Activated CD4-positive, alpha-beta T cell treated with anti-CD3 and anti-CD28 coated beads, Interleukin-2, amount 10 ng/mL, durations not matched to agents 24 days and 14 days (primary cell): ENCODE data around the gene HNRNPUL2. TPM values are rescaled to one million over a fixed set of nuclear protein-coding genes. Genes with fewer than 3 reads are reported as not detected.
A peak's percentile ranks its signal among the peaks of the same experiment; 100 is the strongest.

Experiments used
- DNase-seq: peaks from one replicate; pipeline ENCODE4 v3.0.0; 2022
- H3K27ac Mint-ChIP-seq: one replicate; pipeline ENCODE4 v1.8.0; 2022; ENCODE audit warnings: mild to moderate bottlenecking, mixed read lengths
- H3K27me3 Mint-ChIP-seq: one replicate; pipeline ENCODE4 v1.8.0; 2022; ENCODE audit warnings: mixed read lengths
- H3K36me3 Mint-ChIP-seq: one replicate; pipeline ENCODE4 v1.8.0; 2022; ENCODE audit warnings: low read depth, mild to moderate bottlenecking, mixed read lengths
- H3K4me1 Mint-ChIP-seq: one replicate; pipeline ENCODE4 v1.8.0; 2021; ENCODE audit warnings: mixed read lengths
- H3K4me3 Mint-ChIP-seq: one replicate; pipeline ENCODE4 v1.8.0; 2022; ENCODE audit warnings: mild to moderate bottlenecking, moderate library complexity, mixed read lengths
- H3K9me3 Mint-ChIP-seq: one replicate; pipeline ENCODE4 v1.8.0; 2021; ENCODE audit warnings: mixed read lengths
- intact Hi-C: fragments of 100-400 bp; cut with micrococcal nuclease; formaldehyde crosslinking; loops from one replicate; pipeline ENCODE4 v1.15.1; 2023
- total RNA-seq: library from RNA; stranded (reverse); gene quantifications from 2 replicates; pipeline ENCODE4 v1.2.3, GENCODE V29; 2022

The HNRNPUL2 gene
- total RNA-seq, 1 donor from 2014 or later, result 60.6 TPM

DNA sequence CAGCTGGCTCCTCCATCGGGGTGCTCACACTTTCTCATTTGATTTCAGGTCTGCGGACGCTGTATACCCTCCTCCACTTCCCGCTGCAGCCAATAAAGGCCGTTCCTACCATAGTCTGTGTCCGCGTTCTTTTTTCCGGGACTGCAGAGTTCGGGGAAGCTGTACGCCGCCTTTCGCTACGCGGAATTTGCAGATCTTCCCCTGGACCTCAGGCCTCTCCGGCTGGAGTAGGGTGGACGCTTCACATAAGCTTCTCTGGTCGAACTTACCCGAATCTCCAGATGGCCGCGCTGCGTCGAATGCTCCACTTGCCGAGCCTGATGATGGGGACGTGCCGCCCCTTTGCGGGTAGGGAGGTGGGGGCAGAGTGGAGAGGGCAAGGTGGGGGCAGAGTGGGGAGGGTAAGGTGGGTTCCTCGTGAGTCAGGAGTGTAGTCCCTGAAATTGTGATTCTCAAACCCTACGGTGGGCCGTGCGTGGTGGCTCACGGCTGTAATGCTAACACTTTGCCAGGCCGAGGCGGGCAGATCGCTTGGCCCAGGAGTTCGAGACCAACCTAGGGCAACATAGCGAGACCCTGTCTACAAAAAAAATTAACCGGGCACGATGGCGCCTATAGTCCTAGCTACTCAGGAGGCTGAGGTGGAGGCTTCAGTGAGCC, 61.5 kb downstream of the HNRNPUL2 start:
- H3K27me3 Mint-ChIP-seq, result no peaks in the 10 kb centered on the region
- DNase-seq, result peak; percentile 84
- peaks cover 53% of the 10 kb centered on the region for H3K36me3 Mint-ChIP-seq
- H3K4me3 Mint-ChIP-seq, result peak overlapping the region; percentile 98
- H3K9me3 Mint-ChIP-seq, result no peaks in the 10 kb centered on the region
- intact Hi-C loops, result loop anchor here (1.0 to 5.0 kb wide), 9 partner anchors 12 to 177 kb away; partner anchors contain the start of genes EML3, GANAB, INTS5 and POLR2G
- peaks cover 31% of the 10 kb centered on the region for H3K4me1 Mint-ChIP-seq
- H3K27ac Mint-ChIP-seq, result peak overlapping the region; percentile 93

DNA sequence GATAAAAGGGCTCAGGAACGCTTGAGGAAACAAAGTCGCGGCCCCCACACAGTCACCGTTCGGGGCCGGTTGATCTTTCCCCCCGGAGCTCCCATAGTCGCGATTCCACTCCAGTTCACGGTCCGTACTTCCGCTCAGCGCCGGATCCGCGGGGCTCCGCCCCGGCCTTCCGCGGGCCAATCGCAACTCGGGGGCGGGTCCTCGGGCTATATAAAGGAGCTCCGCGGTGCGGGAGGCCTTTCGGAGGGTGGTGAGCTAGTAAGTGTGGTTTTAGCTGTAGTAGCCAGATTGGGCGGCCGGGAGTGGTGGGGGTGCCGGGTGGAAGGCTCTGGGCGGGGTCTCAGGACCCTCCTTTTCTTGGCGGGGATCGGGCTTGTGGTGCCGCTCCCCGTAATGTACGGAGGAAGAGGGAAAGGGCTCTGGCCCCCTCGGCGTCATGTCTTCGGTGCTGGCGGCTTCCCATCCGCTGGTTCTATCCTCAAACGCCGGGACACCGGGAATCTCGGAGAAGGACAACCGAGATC, 62.1 kb downstream of the HNRNPUL2 start, which contains the start of the genes C11orf98 and CSKMT:
Gene C11orf98 (minus strand): TSS at position 136 of the 524 bp plus-strand sequence. CDS start 41 bp downstream, at position 95.
Gene CSKMT (plus strand): TSS at position 238 of the 524 bp plus-strand sequence. CDS start 568 bp downstream, outside the sequence.
- no peaks in the 10 kb centered on the region for H3K9me3 Mint-ChIP-seq
- H3K4me1 Mint-ChIP-seq, result peaks cover 26% of the 10 kb centered on the region
- peak within 1 kb of the TSS; percentile 93 for H3K27ac Mint-ChIP-seq
- H3K4me3 Mint-ChIP-seq, result peak within 1 kb of the TSS; percentile 98
- peaks cover 51% of the 10 kb centered on the region for H3K36me3 Mint-ChIP-seq
- no peaks in the 10 kb centered on the region for H3K27me3 Mint-ChIP-seq
- intact Hi-C loops, result loop anchor here (1.0 to 5.0 kb wide), 9 partner anchors 12 to 177 kb away; partner anchors contain the start of genes EML3, GANAB, INTS5 and POLR2G
- peak; percentile 99 for DNase-seq

DNA sequence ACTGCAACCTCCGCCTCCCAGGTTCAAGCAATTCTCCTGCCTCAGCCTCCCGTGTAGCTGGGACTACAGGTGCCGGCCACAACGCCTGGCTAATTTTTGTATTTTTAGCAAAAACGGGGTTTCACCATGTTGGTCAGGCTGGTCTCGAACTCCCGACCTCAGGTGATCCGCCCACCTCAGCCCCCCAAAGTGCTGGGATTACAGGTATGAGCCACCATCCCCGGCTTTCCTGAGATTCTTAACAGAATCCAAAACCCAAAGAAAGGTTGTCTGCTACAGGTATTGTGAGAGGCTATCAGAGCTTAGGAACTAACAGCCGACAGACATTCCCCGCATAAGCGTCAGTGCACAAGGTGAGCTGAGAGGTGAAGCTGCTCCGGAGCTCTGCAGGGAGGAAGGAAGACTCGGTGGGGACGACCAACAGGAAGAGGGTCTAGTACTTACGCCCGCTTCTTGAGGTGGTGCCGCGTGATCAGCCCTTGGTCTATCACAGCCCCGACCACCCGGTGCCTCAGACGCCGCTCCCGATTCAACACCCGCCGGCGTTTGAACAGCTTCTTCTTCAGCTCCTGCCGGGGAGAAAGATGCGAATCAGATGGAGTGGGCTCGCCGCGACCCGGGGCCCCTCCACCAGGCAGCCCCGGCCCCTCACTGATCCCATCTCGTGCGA, 62.7 kb downstream of the HNRNPUL2 start:
- H3K4me3 Mint-ChIP-seq, result peak overlapping the region; percentile 98
- peaks cover 23% of the 10 kb centered on the region for H3K4me1 Mint-ChIP-seq
- H3K9me3 Mint-ChIP-seq, result no peaks in the 10 kb centered on the region
- intact Hi-C loops, result loop anchor here (1.0 to 5.0 kb wide), 9 partner anchors 11 to 178 kb away; partner anchors contain the start of genes EML3, GANAB, INTS5 and POLR2G
- peak overlapping the region; percentile 93 for H3K27ac Mint-ChIP-seq
- peaks cover 48% of the 10 kb centered on the region for H3K36me3 Mint-ChIP-seq
- H3K27me3 Mint-ChIP-seq, result no peaks in the 10 kb centered on the region
- peak; percentile 86 for DNase-seq

Other genes starting within 250 kb of the HNRNPUL2 start
- 88.8 and 91.5 TPM in 2 replicates for gene AHNAK, start 180.7 kb downstream of the HNRNPUL2 start, total RNA-seq
- gene EEF1G, start 153.6 kb downstream of the HNRNPUL2 start, total RNA-seq, result 1,271 and 1,309 TPM in 2 replicates
- 45.3 and 50.9 TPM in 2 replicates for gene TUT1, start 135.9 kb downstream of the HNRNPUL2 start, total RNA-seq
- gene MTA2, start 125.6 kb downstream of the HNRNPUL2 start, total RNA-seq, result 219 and 220 TPM in 2 replicates
- 161 and 166 TPM in 2 replicates for gene EML3, start 114.7 kb downstream of the HNRNPUL2 start, total RNA-seq
- gene ROM1, start 114.2 kb downstream of the HNRNPUL2 start, total RNA-seq, result 2.3 and 3.1 TPM in 2 replicates
- gene B3GAT3, start 105.5 kb downstream of the HNRNPUL2 start, total RNA-seq, result 80.3 and 91.4 TPM in 2 replicates
- 251 and 257 TPM in 2 replicates for gene GANAB, start 80.8 kb downstream of the HNRNPUL2 start, total RNA-seq
- gene INTS5, start 74.2 kb downstream of the HNRNPUL2 start, total RNA-seq, result 36.5 and 36.6 TPM in 2 replicates
- gene C11orf98, start 62.2 kb downstream of the HNRNPUL2 start, total RNA-seq, result 143 and 147 TPM in 2 replicates
- 59.5 and 60.9 TPM in 2 replicates for gene CSKMT, start 62.1 kb downstream of the HNRNPUL2 start, total RNA-seq
- gene UQCC3, start 55.8 kb downstream of the HNRNPUL2 start, total RNA-seq, result 8.6 and 9.4 TPM in 2 replicates
- 21.5 and 23.0 TPM in 2 replicates for gene LBHD1, start 55.2 kb downstream of the HNRNPUL2 start, total RNA-seq
- gene UBXN1, start 48.4 kb downstream of the HNRNPUL2 start, total RNA-seq, result 118 and 121 TPM in 2 replicates
- gene LRRN4CL, start 37.9 kb downstream of the HNRNPUL2 start, total RNA-seq, result 0.16 and 0.17 TPM in 2 replicates
- 29.6 and 32.4 TPM in 2 replicates for gene BSCL2, start 20.0 kb downstream of the HNRNPUL2 start, total RNA-seq
- gene GNG3, start 19.8 kb downstream of the HNRNPUL2 start, total RNA-seq, result 0.24 TPM in 1 of 2 replicates, not detected in the other
- gene TTC9C, start 1.0 kb upstream of the HNRNPUL2 start, total RNA-seq, result 32.7 and 33.3 TPM in 2 replicates
- 7.5 and 11.1 TPM in 2 replicates for gene ZBTB3, start 26.7 kb upstream of the HNRNPUL2 start, total RNA-seq
- gene POLR2G, start 34.1 kb upstream of the HNRNPUL2 start, total RNA-seq, result 138 and 155 TPM in 2 replicates
- 20.1 and 20.2 TPM in 2 replicates for gene TAF6L, start 43.9 kb upstream of the HNRNPUL2 start, total RNA-seq
- gene TMEM179B, start 59.9 kb upstream of the HNRNPUL2 start, total RNA-seq, result 32.9 and 36.3 TPM in 2 replicates
- gene TMEM223, start 64.5 kb upstream of the HNRNPUL2 start, total RNA-seq, result 15.0 and 16.5 TPM in 2 replicates
- 133 and 147 TPM in 2 replicates for gene NXF1, start 78.0 kb upstream of the HNRNPUL2 start, total RNA-seq
- 28.1 and 33.5 TPM in 2 replicates for gene STX5, start 104.6 kb upstream of the HNRNPUL2 start, total RNA-seq
- gene TEX54, start 105.4 kb upstream of the HNRNPUL2 start, total RNA-seq, result 0.79 and 2.0 TPM in 2 replicates
- gene WDR74, start 112.1 kb upstream of the HNRNPUL2 start, total RNA-seq, result 145 and 153 TPM in 2 replicates
- 364 and 379 TPM in 2 replicates for gene SLC3A2, start 153.4 kb upstream of the HNRNPUL2 start, total RNA-seq
- gene CHRM1, start 193.9 kb upstream of the HNRNPUL2 start, total RNA-seq, result not detected in 2 replicates